B cell (primary cell): ENCODE results near the gene NMNAT2. TPM values are rescaled to one million over a fixed set of nuclear protein-coding genes. Genes with fewer than 3 reads are reported as not detected.

Source experiments
- ATAC-seq: fragments of 200-7000 bp; cut with Tn5 transposase; one replicate; pipeline ENCODE4 v1.10.0; 2021; ENCODE audit warnings: low read depth, mild to moderate bottlenecking, moderate number of reproducible peaks, moderate library complexity
- CTCF ChIA-PET: fragments of 350-600 bp; sonication (Branson Sonifier 250); formaldehyde crosslinking; loops from one replicate; lab custom pipeline; 2021; ENCODE audit warnings: antibody characterized with exemption, inconsistent platforms; lab: Charles Lee
- POLR2A ChIA-PET: fragments of 350-600 bp; sonication (Branson Sonifier 250); formaldehyde crosslinking; loops from one replicate; lab custom pipeline; 2021; ENCODE audit warnings: antibody characterized with exemption; lab: Charles Lee
- DNase-seq: peaks from one replicate; pipeline ENCODE4 v3.0.0; 2013
- H2AFZ ChIP-seq: 2 replicates; pipeline ENCODE4 v1.6.1; 2012; ENCODE audit warnings: mild to moderate bottlenecking, low read depth, low read length; ENCODE audit not compliant: insufficient read depth, poor library complexity, severe bottlenecking
- H3K27ac ChIP-seq, 2 donors: 1 replicate in 1 of 2; 2 replicates in 1 of 2; pipeline ENCODE4 v1.5.1; 2012 to 2013; ENCODE audit warnings: low read length in 2 of 2, mild to moderate bottlenecking in 2 of 2, moderate library complexity in 1 of 2
- H3K27me3 ChIP-seq, 4 experiments: fragments of 200-600 bp in 1 of 4; sonication (generic) in 1 of 4; replicated peaks in 1 of 4; 1 replicate in 2 of 4; 2 replicates in 2 of 4; pipeline versions ENCODE4 v1.6.1 to v1.7.0; 2013 to 2016; ENCODE audit warnings: low read length in 3 of 4, mild to moderate bottlenecking in 2 of 4, mixed read lengths in 1 of 4, moderate library complexity in 1 of 4; ENCODE audit not compliant: insufficient read depth in 4 of 4, control insufficient read depth in 3 of 4; ENCODE audit errors: control extremely low read depth in 1 of 4
- H3K36me3 ChIP-seq, 2 experiments: replicated peaks in 1 of 2; 1 replicate in 1 of 2; 2 replicates in 1 of 2; pipeline versions ENCODE4 v1.6.1 to v1.7.1; 2013; ENCODE audit warnings: low read length in 1 of 2; ENCODE audit not compliant: insufficient read depth in 2 of 2, control insufficient read depth in 1 of 2; ENCODE audit errors: control extremely low read depth in 1 of 2, extremely low read depth in 1 of 2
- H3K4me1 ChIP-seq, 2 donors: fragments of 200-600 bp in 1 of 2; sonication (generic) in 1 of 2; 1 replicate in 1 of 2; 2 replicates in 1 of 2; pipeline versions ENCODE4 v1.5.1 to v1.6.1; 2013 to 2017; ENCODE audit warnings: low read length in 2 of 2; ENCODE audit not compliant: control insufficient read depth in 2 of 2, insufficient read depth in 2 of 2
- H3K4me2 ChIP-seq: replicated peaks from 2 replicates; pipeline ENCODE3; 2012; ENCODE audit warnings: mild to moderate bottlenecking, low read depth, low read length; ENCODE audit not compliant: poor library complexity, severe bottlenecking
- H3K4me3 ChIP-seq, 5 experiments: fragments of 200-600 bp in 1 of 5; sonication (generic) in 1 of 5; 1 replicate in 3 of 5; 2 replicates in 2 of 5; pipeline versions ENCODE4 v1.5.1 to v1.7.0; 2011 to 2016; ENCODE audit warnings: low read length in 4 of 5, mild to moderate bottlenecking in 4 of 5, low read depth in 2 of 5, control low read depth in 1 of 5, moderate library complexity in 1 of 5; ENCODE audit not compliant: insufficient read depth in 1 of 5; ENCODE audit errors: control extremely low read depth in 1 of 5, extremely low read depth in 1 of 5
- H3K79me2 ChIP-seq: fragments of 200-600 bp; sonication (generic); one replicate; pipeline ENCODE4 v1.6.0; 2016; ENCODE audit warnings: low read length; ENCODE audit not compliant: control insufficient read depth, insufficient read depth
- H3K9ac ChIP-seq: fragments of 200-600 bp; sonication (generic); 2 replicates; pipeline ENCODE4 v1.6.1; 2017; ENCODE audit warnings: mild to moderate bottlenecking, low read length, moderate library complexity
- H3K9me3 ChIP-seq, 3 donors: one replicate each; pipeline versions ENCODE4 v1.6.1 to v1.7.1; 2013; ENCODE audit warnings: low read length in 2 of 3; ENCODE audit not compliant: control insufficient read depth in 2 of 3, insufficient read depth in 1 of 3; ENCODE audit errors: control extremely low read depth in 1 of 3
- H4K20me1 ChIP-seq: 2 replicates; pipeline ENCODE4 v1.6.0; 2012; ENCODE audit warnings: mild to moderate bottlenecking, low read length; ENCODE audit not compliant: insufficient read depth, control insufficient read depth, poor library complexity, severe bottlenecking
- H3K27ac Mint-ChIP-seq: one replicate; pipeline ENCODE4 v1.8.0; 2021; ENCODE audit warnings: mixed read lengths
- H3K27me3 Mint-ChIP-seq: one replicate; pipeline ENCODE4 v1.8.0; 2021; ENCODE audit warnings: mixed read lengths
- H3K4me1 Mint-ChIP-seq: one replicate; pipeline ENCODE4 v1.8.0; 2021; ENCODE audit warnings: mixed read lengths
- H3K4me3 Mint-ChIP-seq: one replicate; pipeline ENCODE4 v1.8.0; 2021; ENCODE audit warnings: mixed read lengths
- H3K9me3 Mint-ChIP-seq: one replicate; pipeline ENCODE4 v1.8.0; 2022; ENCODE audit warnings: mixed read lengths; ENCODE audit not compliant: insufficient read depth
- CTCF ChIP-seq: fragments of 200-600 bp; IDR thresholded peaks from one replicate; pipeline ENCODE4 v1.8.0; 2022; ENCODE audit warnings: antibody characterized with exemption, mild to moderate bottlenecking
- EZH2 ChIP-seq: IDR thresholded peaks from 2 replicates; pipeline ENCODE4 v1.6.1; 2012; ENCODE audit warnings: borderline replicate concordance, low read depth, mild to moderate bottlenecking, moderate library complexity, low read length; ENCODE audit not compliant: insufficient read depth, poor library complexity, severe bottlenecking
- WGBS: methylation state at CpG from one replicate; pipeline ENCODE4 v1.1.5; 2013; ENCODE audit warnings: missing lambda C conversion rate; ENCODE audit not compliant: insufficient coverage; 5-methylcytosine and 5-hydroxymethylcytosine counted together
- intact Hi-C: fragments of 100-400 bp; cut with micrococcal nuclease; formaldehyde crosslinking; loops from one replicate; pipeline ENCODE4 v1.10.0; 2022
- polyA plus RNA-seq: library from polyadenylated mRNA; depleted of rRNA; stranded (reverse); fragments of >200 nt; gene quantifications from 2 replicates; pipeline ENCODE4 v1.2.3, GENCODE V29; 2012
- total RNA-seq, 2 donors: library from RNA; stranded (reverse); fragments of 120-200 nt in 1 of 2; gene quantifications; 1 replicate in 1 of 2; 2 replicates in 1 of 2; pipeline versions ENCODE4 v1.2.3 to v1.2.4, GENCODE V29; 2013 to 2022

Gene NMNAT2
- total and polyA plus RNA-seq, 2 donors (not counting 1 experiment from before 2014, with no cell fraction given), result not detected

DNA sequence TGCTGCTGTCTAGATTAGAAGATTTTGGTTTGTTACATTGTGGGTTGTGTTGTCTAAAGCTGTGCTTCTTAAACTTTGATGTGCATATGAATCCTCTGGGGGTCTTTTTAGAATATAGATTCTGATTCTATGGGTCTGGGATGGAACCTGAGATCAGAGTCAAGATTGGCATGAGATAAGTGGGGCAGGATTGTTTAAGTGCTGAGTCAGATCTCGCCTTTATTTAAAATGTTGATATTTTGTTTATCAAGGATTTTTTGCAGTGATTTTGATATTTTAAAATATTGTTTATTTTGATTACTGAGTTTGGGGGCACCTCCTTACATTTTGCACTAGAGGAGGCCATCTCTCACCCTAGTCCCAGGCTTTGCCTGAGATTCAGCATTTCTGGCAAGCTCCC lies 117.4 kb downstream of the NMNAT2 start:
- Mint-ChIP-seq H3K4me1 (no peaks in the 10 kb centered on the region), H3K27me3 (peaks cover 16% of the 10 kb centered on the region), H3K4me3 (no peak overlapping the region), H3K27ac (no peak overlapping the region), H3K9me3 (no peaks in the 10 kb centered on the region)
- 90% methylated on average over 1 of the region's 1 CpG for WGBS
- Histone ChIP-seq H3K9ac (no peak overlapping the region), H3K27me3 (peaks cover 0 to 11% (median 2%) of the 10 kb centered on the region in 4 experiments), H3K36me3 (no peaks in the 10 kb centered on the region), H3K4me1 (no peaks in the 10 kb centered on the region), H4K20me1 (no peaks in the 10 kb centered on the region), H3K79me2 (no peaks in the 10 kb centered on the region), H2AFZ (no peak overlapping the region), H3K9me3 (no peaks in the 10 kb centered on the region), H3K4me2 (no peak overlapping the region), H3K27ac (no peak overlapping the region), H3K4me3 (no peak overlapping the region)
- no peak for DNase-seq
- TF ChIP-seq CTCF (no peak), EZH2 (no peak)
- CTCF ChIA-PET, result no interaction called here
- no peak for ATAC-seq
- intact Hi-C loops, result no loop called here
- POLR2A ChIA-PET, result no interaction called here

DNA sequence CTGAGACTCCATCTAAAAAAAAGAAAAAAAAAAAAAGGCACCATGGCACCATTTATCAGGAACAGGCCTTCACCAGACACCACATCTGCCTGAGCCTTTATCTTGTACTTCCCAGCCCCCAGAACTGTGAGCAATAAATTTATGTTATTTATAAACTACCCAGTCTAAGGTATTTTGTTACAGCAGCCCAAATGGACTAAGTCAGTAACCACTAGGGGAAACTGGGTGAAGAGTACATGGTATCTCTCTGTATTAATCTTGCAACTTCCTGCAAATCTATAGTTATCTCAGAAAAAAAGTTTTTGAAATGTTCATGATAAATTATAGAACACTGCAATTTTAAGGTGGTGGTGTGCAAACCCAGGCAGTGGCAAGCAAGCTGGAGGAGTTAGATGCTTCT lies 117.8 kb downstream of the NMNAT2 start:
- Mint-ChIP-seq H3K27ac (no peak overlapping the region), H3K27me3 (peaks cover 15% of the 10 kb centered on the region), H3K4me3 (no peak overlapping the region), H3K9me3 (no peaks in the 10 kb centered on the region), H3K4me1 (no peaks in the 10 kb centered on the region)
- Histone ChIP-seq H4K20me1 (no peaks in the 10 kb centered on the region), H3K4me1 (no peaks in the 10 kb centered on the region), H3K27ac (no peak overlapping the region), H3K27me3 (peaks cover 0 to 11% (median 2%) of the 10 kb centered on the region in 4 experiments), H3K4me2 (no peak overlapping the region), H3K36me3 (no peaks in the 10 kb centered on the region), H3K79me2 (no peaks in the 10 kb centered on the region), H3K4me3 (no peak overlapping the region), H3K9me3 (no peaks in the 10 kb centered on the region), H3K9ac (no peak overlapping the region), H2AFZ (no peak overlapping the region)
- ChIA-PET CTCF (no interaction called here), POLR2A (no interaction called here)
- TF ChIP-seq CTCF (no peak), EZH2 (no peak)
- intact Hi-C loops, result no loop called here
- ATAC-seq, result no peak
- no peak for DNase-seq
